ENCODE data around the gene FAM241A.
"Not testable (repeated sequence)": the region's sequence is repeated elsewhere in the genome, so short reads cannot be mapped to it uniquely, and the experiment has no call there.

Gene FAM241A

DNA sequence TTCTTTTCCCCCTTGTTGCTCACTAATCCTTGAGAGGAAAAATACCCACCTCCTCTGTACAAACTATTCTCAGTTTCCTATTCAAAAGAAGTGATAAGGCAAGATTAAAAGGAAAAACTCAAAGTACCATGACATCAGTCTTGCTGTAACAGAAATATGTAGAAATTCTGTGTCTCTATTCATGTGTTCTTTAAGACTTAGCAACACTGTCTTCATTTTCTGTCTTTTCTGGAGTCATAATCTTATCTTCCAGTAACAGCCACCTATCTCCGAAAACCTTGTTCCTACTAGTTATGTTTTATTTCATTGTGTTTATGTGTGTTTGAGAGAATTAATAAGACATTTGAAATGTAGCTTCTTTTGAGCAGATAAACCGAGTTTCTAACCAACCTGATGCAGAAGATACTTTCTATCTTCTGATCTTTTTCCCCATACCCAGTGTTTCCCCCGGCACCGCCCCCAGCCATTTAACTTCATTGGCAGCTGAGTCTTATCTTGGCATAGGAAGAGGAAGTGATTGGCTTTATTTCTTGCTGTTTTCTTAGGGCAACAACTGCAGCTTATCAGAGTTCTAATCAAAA is 8.0 kb downstream of the FAM241A start:
- H3K4me2 ChIP-seq (ENCODE audit: low read depth, low read length, poor library complexity, severe bottlenecking) = no peak overlapping the region
- no peaks in the 10 kb centered on the region for H3K27me3 ChIP-seq (ENCODE audit: low read length)
- no peaks in the 10 kb centered on the region for H3K9me3 ChIP-seq (ENCODE audit: insufficient read depth, low read length)
- H2AFZ ChIP-seq (ENCODE audit: low read depth, low read length, severe bottlenecking) = no peak overlapping the region
- no peak for TF ChIP-seq EZH2phosphoT487 (conservative IDR thresholded peaks at IDR 0.05; ENCODE audit: low read length)
- no peak for TF ChIP-seq CTCF (IDR thresholded peaks at IDR 0.05; ENCODE audit: insufficient read depth, low read length, poor library complexity, severe bottlenecking)
- no peaks in the 10 kb centered on the region for H3K79me2 ChIP-seq (ENCODE audit: insufficient read depth, low read length)
- H3K9me2 ChIP-seq (replicated peaks; ENCODE audit: insufficient read depth, low read length) = no peaks in the 10 kb centered on the region
- no peaks in the 10 kb centered on the region for H4K20me1 ChIP-seq (ENCODE audit: low read depth, low read length)
- H3K27ac ChIP-seq (ENCODE audit: low read depth, low read length) = no peak overlapping the region
- H3F3A ChIP-seq (ENCODE audit: insufficient read depth) = no peaks in the 10 kb centered on the region
- no peak overlapping the region for H3K9ac ChIP-seq (ENCODE audit: low read length)
- no peaks in the 10 kb centered on the region for H3K36me3 ChIP-seq (ENCODE audit: low read length)
- no peak overlapping the region for H3K4me3 ChIP-seq (ENCODE audit: insufficient read depth, low read length, poor library complexity, severe bottlenecking)

DNA sequence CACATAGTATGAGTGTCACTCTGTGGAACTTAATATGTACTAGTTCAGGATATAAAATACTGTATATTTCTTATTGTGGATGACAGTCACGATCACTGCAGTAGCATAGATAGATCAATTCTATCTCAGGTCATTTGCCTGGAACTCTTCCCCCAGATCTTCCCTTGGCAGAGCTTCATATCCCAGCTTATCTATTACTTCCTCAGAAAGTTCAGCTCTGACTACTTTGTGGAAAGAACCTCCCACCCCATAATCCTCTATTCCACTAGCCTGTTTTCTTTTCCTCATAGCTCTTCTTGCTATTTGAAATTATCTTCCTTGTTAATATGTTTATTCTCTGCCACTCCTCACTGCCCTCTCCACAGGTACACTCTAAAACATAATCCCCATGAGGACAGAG is 10.9 kb downstream of the FAM241A start:
- H3K9me2 ChIP-seq (replicated peaks; ENCODE audit: insufficient read depth, low read length) = no peaks in the 10 kb centered on the region
- no peak overlapping the region for H3K27ac ChIP-seq (ENCODE audit: low read depth, low read length)
- H3K79me2 ChIP-seq (ENCODE audit: insufficient read depth, low read length) = no peaks in the 10 kb centered on the region
- no peaks in the 10 kb centered on the region for H3K36me3 ChIP-seq (ENCODE audit: low read length)
- no peak overlapping the region for H2AFZ ChIP-seq (ENCODE audit: low read depth, low read length, severe bottlenecking)
- no peaks in the 10 kb centered on the region for H4K20me1 ChIP-seq (ENCODE audit: low read depth, low read length)
- no peak overlapping the region for H3K4me2 ChIP-seq (ENCODE audit: low read depth, low read length, poor library complexity, severe bottlenecking)
- H3K9me3 ChIP-seq (ENCODE audit: insufficient read depth, low read length) = no peaks in the 10 kb centered on the region
- H3F3A ChIP-seq (ENCODE audit: insufficient read depth) = no peaks in the 10 kb centered on the region
- TF ChIP-seq EZH2phosphoT487 (conservative IDR thresholded peaks at IDR 0.05; ENCODE audit: low read length) (no peak), CTCF (IDR thresholded peaks at IDR 0.05; ENCODE audit: insufficient read depth, low read length, poor library complexity, severe bottlenecking) (no peak)
- H3K9ac ChIP-seq (ENCODE audit: low read length) = no peak overlapping the region
- no peak overlapping the region for H3K4me3 ChIP-seq (ENCODE audit: insufficient read depth, low read length, poor library complexity, severe bottlenecking)
- no peaks in the 10 kb centered on the region for H3K27me3 ChIP-seq (ENCODE audit: low read length)

- Histone ChIP-seq H3K9ac (ENCODE audit: low read length) (no peak overlapping the region), H3K36me3 (ENCODE audit: low read length) (no peaks in the 10 kb centered on the region), H3K4me3 (ENCODE audit: insufficient read depth, low read length, poor library complexity, severe bottlenecking) (no peak overlapping the region), H3K4me2 (ENCODE audit: low read depth, low read length, poor library complexity, severe bottlenecking) (no peak overlapping the region), H3F3A (ENCODE audit: insufficient read depth) (no peaks in the 10 kb centered on the region), H3K27ac (ENCODE audit: low read depth, low read length) (no peak overlapping the region), H4K20me1 (ENCODE audit: low read depth, low read length) (no peaks in the 10 kb centered on the region), H3K79me2 (ENCODE audit: insufficient read depth, low read length) (no peaks in the 10 kb centered on the region), H3K9me3 (ENCODE audit: insufficient read depth, low read length) (no peaks in the 10 kb centered on the region), H3K9me2 (replicated peaks; ENCODE audit: insufficient read depth, low read length) (no peaks in the 10 kb centered on the region), H2AFZ (ENCODE audit: low read depth, low read length, severe bottlenecking) (no peak overlapping the region), H3K27me3 (ENCODE audit: low read length) (no peaks in the 10 kb centered on the region)
- TF ChIP-seq CTCF (IDR thresholded peaks at IDR 0.05; ENCODE audit: insufficient read depth, low read length, poor library complexity, severe bottlenecking) = no peak
- no peak for TF ChIP-seq EZH2phosphoT487 (conservative IDR thresholded peaks at IDR 0.05; ENCODE audit: low read length)
These were observed 11.3 kb downstream of the FAM241A start for GRCh38 chr4:112156553-112156952.

DNA sequence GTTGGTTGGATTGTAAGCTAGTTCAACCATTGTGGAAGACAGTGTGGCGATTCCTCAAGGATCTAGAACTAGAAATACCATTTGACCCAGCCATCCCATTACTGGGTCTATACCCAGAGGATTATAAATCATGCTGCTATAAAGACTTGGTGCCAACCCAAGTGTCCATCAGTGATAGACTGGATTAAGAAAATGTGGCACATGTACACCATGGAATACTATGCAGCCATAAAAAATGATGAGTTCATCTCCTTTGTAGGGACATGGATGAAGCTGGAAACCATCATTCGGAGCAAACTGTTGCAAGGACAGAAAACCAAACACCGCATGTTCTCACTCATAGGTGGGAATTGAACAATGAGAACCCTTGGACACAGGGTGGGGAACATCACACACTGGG is 18.5 kb downstream of the FAM241A start:
- H3K79me2 ChIP-seq (ENCODE audit: insufficient read depth, low read length); H3K9me3 ChIP-seq (ENCODE audit: insufficient read depth, low read length): not testable (repeated sequence)

More for the DNA sequence above, 18.5 kb downstream of the FAM241A start:
- not testable (repeated sequence) for H3K9ac ChIP-seq (ENCODE audit: low read length); H3K4me3 ChIP-seq (ENCODE audit: insufficient read depth, low read length, poor library complexity, severe bottlenecking); H3F3A ChIP-seq (ENCODE audit: insufficient read depth); H3K27ac ChIP-seq (ENCODE audit: low read depth, low read length); H4K20me1 ChIP-seq (ENCODE audit: low read depth, low read length); H3K4me2 ChIP-seq (ENCODE audit: low read depth, low read length, poor library complexity, severe bottlenecking); H2AFZ ChIP-seq (ENCODE audit: low read depth, low read length, severe bottlenecking); H3K9me2 ChIP-seq (replicated peaks; ENCODE audit: insufficient read depth, low read length); H3K27me3 ChIP-seq (ENCODE audit: low read length); H3K36me3 ChIP-seq (ENCODE audit: low read length)
